KMS-11 (cell line): Measurements from ENCODE around the gene BCAS1.
A peak's percentile ranks its signal among the peaks of the same experiment; 100 is the strongest.

Source experiments
- H2AFZ ChIP-seq: fragments of 200-600 bp; sonication (generic); 2 replicates; pipeline ENCODE4 v1.6.1; 2016; ENCODE audit warnings: antibody characterized with exemption, mixed run types, low read depth
- H3K27ac ChIP-seq: fragments of 200-600 bp; sonication (generic); 2 replicates; pipeline ENCODE4 v1.6.1; 2016; ENCODE audit warnings: mild to moderate bottlenecking, mixed run types
- H3K27me3 ChIP-seq: fragments of 200-600 bp; sonication (generic); 2 replicates; pipeline ENCODE4 v1.6.1; 2017; ENCODE audit warnings: mild to moderate bottlenecking, low read depth, mixed run types, moderate library complexity; ENCODE audit not compliant: insufficient read depth
- H3K36me3 ChIP-seq: fragments of 200-600 bp; sonication (generic); 2 replicates; pipeline ENCODE4 v1.6.1; 2017; ENCODE audit warnings: mild to moderate bottlenecking, mixed run types; ENCODE audit not compliant: insufficient read depth
- H3K4me1 ChIP-seq: fragments of 200-600 bp; sonication (generic); 2 replicates; pipeline ENCODE4 v1.6.1; 2016; ENCODE audit warnings: mild to moderate bottlenecking, low read depth, mixed run types; ENCODE audit not compliant: poor library complexity, severe bottlenecking
- H3K4me2 ChIP-seq: fragments of 200-600 bp; sonication (generic); 2 replicates; pipeline ENCODE4 v1.7.0; 2016; ENCODE audit warnings: mild to moderate bottlenecking, mixed run types
- H3K4me3 ChIP-seq: fragments of 200-600 bp; sonication (generic); IDR thresholded peaks from 2 replicates; pipeline ENCODE4 v1.6.1; 2017; ENCODE audit warnings: low read depth, low read length, mixed read lengths; ENCODE audit not compliant: insufficient read depth
- H3K79me2 ChIP-seq: fragments of 200-600 bp; sonication (generic); 2 replicates; pipeline ENCODE4 v1.6.1; 2016; ENCODE audit warnings: low read depth, mixed run types; ENCODE audit not compliant: insufficient read depth
- H3K9ac ChIP-seq: fragments of 200-600 bp; sonication (generic); 2 replicates; pipeline ENCODE4 v1.6.1; 2016; ENCODE audit warnings: mild to moderate bottlenecking, mixed run types
- H4K20me1 ChIP-seq: fragments of 200-600 bp; sonication (generic); 2 replicates; pipeline ENCODE4 v1.6.1; 2016; ENCODE audit warnings: mild to moderate bottlenecking, mixed run types; ENCODE audit not compliant: insufficient read depth
- TF ChIP-seq, protein P1 (sequence below): fragments of 200-600 bp; sonication (generic); conservative IDR thresholded peaks from 2 replicates; pipeline ENCODE4 v1.6.1; 2017; ENCODE audit warnings: low read depth, mild to moderate bottlenecking, antibody characterized with exemption, low read length, moderate library complexity, mixed read lengths

The BCAS1 gene

GRCh38 chr20:54063992-54064676 is 6.3 kb downstream of the BCAS1 start:
- Histone ChIP-seq H3K4me3 (no peak overlapping the region), H3K4me1 (peaks cover 73% of the 10 kb centered on the region), H3K27ac (peak overlapping the region; percentile 87), H3K79me2 (no peaks in the 10 kb centered on the region), H4K20me1 (no peaks in the 10 kb centered on the region), H3K9ac (peak overlapping the region; percentile 63), H3K4me2 (peak overlapping the region; percentile 93), H2AFZ (peak overlapping the region; percentile 43), H3K27me3 (no peaks in the 10 kb centered on the region), H3K36me3 (no peaks in the 10 kb centered on the region)
- TF ChIP-seq, protein P1, sequence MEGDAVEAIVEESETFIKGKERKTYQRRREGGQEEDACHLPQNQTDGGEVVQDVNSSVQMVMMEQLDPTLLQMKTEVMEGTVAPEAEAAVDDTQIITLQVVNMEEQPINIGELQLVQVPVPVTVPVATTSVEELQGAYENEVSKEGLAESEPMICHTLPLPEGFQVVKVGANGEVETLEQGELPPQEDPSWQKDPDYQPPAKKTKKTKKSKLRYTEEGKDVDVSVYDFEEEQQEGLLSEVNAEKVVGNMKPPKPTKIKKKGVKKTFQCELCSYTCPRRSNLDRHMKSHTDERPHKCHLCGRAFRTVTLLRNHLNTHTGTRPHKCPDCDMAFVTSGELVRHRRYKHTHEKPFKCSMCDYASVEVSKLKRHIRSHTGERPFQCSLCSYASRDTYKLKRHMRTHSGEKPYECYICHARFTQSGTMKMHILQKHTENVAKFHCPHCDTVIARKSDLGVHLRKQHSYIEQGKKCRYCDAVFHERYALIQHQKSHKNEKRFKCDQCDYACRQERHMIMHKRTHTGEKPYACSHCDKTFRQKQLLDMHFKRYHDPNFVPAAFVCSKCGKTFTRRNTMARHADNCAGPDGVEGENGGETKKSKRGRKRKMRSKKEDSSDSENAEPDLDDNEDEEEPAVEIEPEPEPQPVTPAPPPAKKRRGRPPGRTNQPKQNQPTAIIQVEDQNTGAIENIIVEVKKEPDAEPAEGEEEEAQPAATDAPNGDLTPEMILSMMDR = no peak

- H3K4me3 ChIP-seq = no peak overlapping the region
- no peaks in the 10 kb centered on the region for H4K20me1 ChIP-seq
- peak overlapping the region; percentile 63 for H3K9ac ChIP-seq
- no peaks in the 10 kb centered on the region for H3K27me3 ChIP-seq
- H3K36me3 ChIP-seq = no peaks in the 10 kb centered on the region
- peak overlapping the region; percentile 93 for H3K4me2 ChIP-seq
- H2AFZ ChIP-seq = peak overlapping the region; percentile 43; the same call in 1 of the 2 replicates
- TF ChIP-seq, protein P1 = no peak
- peak overlapping the region; percentile 87 for H3K27ac ChIP-seq
- no peaks in the 10 kb centered on the region for H3K79me2 ChIP-seq
- peaks cover 67% of the 10 kb centered on the region for H3K4me1 ChIP-seq
These were observed 6.8 kb downstream of the BCAS1 start for GRCh38 chr20:54063580-54063979.

DNA sequence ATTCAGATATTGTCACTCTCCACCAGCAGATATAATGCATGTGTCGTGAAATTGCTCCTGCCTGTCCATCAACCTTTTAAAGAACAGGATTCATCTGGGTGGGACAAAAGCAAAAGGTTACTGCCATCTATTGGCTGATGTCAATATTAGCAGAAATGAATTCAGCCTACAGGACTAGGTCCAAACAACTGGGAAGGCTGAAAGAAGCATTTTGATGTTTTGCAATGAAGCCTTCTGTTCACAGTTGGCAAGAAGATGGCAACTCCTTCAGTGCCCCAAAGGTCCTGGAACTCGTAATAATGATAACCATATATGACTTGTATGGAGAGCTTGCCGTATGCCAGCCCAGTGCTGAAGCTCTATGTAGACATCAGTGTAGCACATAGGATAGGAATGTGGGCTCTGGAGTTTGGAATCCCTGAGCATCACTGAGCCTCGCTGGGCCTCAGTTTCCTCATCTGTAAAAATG is 7.5 kb downstream of the BCAS1 start:
- no peaks in the 10 kb centered on the region for H3K27me3 ChIP-seq
- peak overlapping the region; percentile 87 for H3K27ac ChIP-seq
- no peak overlapping the region for H3K4me3 ChIP-seq
- no peaks in the 10 kb centered on the region for H3K79me2 ChIP-seq
- H3K36me3 ChIP-seq = no peaks in the 10 kb centered on the region
- peak overlapping the region; percentile 43; the same call in 1 of the 2 replicates for H2AFZ ChIP-seq
- TF ChIP-seq, protein P1 = peak; percentile 86
- H4K20me1 ChIP-seq = no peaks in the 10 kb centered on the region
- peaks cover 60% of the 10 kb centered on the region for H3K4me1 ChIP-seq
- peak overlapping the region; percentile 93 for H3K4me2 ChIP-seq
- peak overlapping the region; percentile 63; the same call in 1 of the 2 replicates for H3K9ac ChIP-seq

DNA sequence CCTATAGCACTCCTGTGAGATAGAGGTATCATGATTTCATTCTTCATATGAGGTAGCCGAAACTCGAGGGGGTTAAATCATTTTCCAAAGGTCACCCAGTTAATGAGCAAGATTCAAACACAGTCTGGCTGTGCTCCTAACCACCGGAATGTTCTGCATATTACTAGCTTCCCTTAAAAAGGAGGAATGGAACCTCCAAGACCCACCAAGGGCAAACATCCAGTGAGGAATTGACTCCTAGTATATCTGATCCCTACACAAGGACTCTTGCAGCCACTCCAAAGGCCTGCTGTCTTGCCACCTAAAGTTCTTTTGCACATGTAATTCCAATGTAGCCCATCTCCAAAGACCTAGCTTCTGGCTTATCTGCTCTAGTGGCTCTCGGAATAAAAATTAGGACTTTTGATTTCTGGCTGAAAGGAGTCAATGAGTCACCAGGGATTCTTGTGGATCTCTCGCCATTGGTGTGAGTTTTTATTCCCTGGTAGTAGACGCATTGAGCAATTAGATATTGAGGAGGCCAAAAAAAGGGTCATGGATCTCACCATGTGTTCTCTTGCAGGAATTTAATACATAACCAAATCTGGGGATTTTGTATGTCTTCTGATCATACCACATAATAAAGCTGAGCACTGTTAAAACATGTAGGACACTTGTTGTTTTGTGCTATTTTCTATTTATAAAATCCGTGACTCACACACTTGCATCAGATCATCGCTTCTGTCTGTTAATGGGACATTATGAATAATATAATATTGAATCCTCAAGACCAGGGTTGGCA is 9.1 kb downstream of the BCAS1 start:
- Histone ChIP-seq H3K9ac (no peak overlapping the region), H3K4me1 (peaks cover 45% of the 10 kb centered on the region), H3K4me2 (no peak overlapping the region), H4K20me1 (no peaks in the 10 kb centered on the region), H3K27ac (no peak overlapping the region), H3K4me3 (no peak overlapping the region), H3K36me3 (no peaks in the 10 kb centered on the region), H3K27me3 (no peaks in the 10 kb centered on the region), H3K79me2 (no peaks in the 10 kb centered on the region), H2AFZ (no peak overlapping the region)
- TF ChIP-seq, protein P1 = no peak
